Measurements from ENCODE around the gene RAD51AP1. TPM values are rescaled to one million over a fixed set of nuclear protein-coding genes. Genes with fewer than 3 reads are reported as not detected.

RAD51AP1 gene, protein sequence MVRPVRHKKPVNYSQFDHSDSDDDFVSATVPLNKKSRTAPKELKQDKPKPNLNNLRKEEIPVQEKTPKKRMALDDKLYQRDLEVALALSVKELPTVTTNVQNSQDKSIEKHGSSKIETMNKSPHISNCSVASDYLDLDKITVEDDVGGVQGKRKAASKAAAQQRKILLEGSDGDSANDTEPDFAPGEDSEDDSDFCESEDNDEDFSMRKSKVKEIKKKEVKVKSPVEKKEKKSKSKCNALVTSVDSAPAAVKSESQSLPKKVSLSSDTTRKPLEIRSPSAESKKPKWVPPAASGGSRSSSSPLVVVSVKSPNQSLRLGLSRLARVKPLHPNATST
- total RNA-seq, result 33.4 and 40.1 TPM in 2 replicates
- long read RNA-seq, transcript RAD51AP1-202 (9 exons, 2,113 nt), result major isoform, 34 of 76 reads
- long read RNA-seq, partial matches to known transcripts, result 10 of 76 reads
- long read RNA-seq, other reads (novel, unspliced or antisense), result 27 of 76 reads

DNA sequence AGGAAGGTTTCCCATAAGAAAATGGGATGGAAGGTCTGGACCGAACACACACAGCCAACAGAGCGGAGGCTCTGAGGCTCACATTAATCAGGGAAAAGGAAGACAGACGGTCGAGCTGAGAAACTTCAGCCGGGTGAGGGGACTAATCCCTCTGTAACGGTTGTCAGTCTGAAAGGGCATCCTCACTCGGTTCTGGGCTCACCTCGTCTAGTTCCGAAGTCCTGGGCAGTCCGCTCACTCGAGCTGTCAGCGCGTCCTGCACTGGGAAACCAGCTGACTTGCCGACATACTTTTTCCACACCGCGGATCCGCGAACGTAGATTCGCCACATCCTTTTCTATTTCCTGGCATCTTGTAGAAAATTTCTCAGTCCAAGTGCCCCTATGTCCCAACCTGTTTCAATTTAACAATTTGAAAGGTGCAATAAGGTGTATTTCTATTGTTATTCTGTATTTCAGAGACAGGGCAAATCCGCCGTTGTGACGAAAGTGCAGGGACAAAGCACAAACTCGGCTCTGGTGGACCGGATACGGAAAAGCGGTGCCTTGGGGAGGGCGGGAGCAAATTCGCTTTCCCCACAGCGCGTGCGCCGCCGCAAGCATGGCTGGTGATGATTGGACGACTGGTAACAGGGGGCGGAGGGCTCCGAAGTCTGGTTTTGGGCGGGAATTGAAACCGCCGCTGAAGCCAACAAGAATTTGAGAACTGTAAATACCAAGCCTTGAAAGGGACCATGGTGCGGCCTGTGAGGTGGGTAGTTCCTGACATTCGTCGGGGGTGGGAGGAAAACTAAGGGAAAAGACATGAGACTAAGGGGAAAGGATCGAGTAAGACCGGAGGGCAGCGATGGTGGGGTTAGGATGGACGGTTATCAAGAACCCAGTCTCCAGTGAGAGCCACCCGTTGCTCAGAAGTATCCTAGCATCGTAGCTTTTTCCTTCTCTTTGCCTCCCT is at the start of gene RAD51AP1:
Gene RAD51AP1, plus strand, starts transcription at position 684 of the 954 bp plus-strand sequence. Its CDS starts 50 bp downstream, at position 734.
- Mint-ChIP-seq H3K27me3 (no peaks in the 10 kb centered on the region), H3K36me3 (ENCODE audit: insufficient read depth) (no peaks in the 10 kb centered on the region), H3K27ac (peak within 1 kb of the TSS; percentile 100), H3K4me3 (ENCODE audit: low read depth) (peak within 1 kb of the TSS; percentile 96), H3K4me1 (ENCODE audit: low read depth) (peaks cover 28% of the 10 kb centered on the region), H3K9me3 (ENCODE audit: low read depth) (no peaks in the 10 kb centered on the region)
- TF ChIP-seq, protein P1, sequence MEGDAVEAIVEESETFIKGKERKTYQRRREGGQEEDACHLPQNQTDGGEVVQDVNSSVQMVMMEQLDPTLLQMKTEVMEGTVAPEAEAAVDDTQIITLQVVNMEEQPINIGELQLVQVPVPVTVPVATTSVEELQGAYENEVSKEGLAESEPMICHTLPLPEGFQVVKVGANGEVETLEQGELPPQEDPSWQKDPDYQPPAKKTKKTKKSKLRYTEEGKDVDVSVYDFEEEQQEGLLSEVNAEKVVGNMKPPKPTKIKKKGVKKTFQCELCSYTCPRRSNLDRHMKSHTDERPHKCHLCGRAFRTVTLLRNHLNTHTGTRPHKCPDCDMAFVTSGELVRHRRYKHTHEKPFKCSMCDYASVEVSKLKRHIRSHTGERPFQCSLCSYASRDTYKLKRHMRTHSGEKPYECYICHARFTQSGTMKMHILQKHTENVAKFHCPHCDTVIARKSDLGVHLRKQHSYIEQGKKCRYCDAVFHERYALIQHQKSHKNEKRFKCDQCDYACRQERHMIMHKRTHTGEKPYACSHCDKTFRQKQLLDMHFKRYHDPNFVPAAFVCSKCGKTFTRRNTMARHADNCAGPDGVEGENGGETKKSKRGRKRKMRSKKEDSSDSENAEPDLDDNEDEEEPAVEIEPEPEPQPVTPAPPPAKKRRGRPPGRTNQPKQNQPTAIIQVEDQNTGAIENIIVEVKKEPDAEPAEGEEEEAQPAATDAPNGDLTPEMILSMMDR (IDR thresholded peaks at IDR 0.05; ENCODE audit: unreplicated experiment), result no peak
- peak; percentile 98 for DNase-seq (ENCODE audit: low spot score, unreplicated experiment)

DNA sequence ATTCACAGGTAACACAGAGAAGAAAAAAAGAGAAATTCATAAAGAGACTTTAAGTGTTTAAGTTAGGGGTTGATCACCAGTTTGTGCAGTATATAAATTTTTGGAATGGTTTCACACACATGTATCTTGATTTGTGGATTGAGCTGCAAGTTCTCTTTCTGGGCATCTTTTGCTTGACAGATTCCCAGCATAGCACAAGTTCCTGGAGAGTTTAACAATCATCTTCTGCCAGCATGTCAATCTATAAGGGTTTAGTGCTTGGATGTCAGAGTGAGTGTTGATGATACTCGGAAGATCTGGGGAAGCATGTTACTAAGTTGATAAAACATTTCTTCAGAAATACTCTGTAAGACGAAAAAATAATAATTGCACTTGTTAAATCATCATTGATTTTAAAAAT is 49.1 kb upstream of the RAD51AP1 start:
- DNase-seq (ENCODE audit: low spot score, unreplicated experiment), result no peak
- H3K27ac Mint-ChIP-seq, result no peak overlapping the region
- no peak overlapping the region for H3K4me3 Mint-ChIP-seq (ENCODE audit: low read depth)
- no peaks in the 10 kb centered on the region for H3K9me3 Mint-ChIP-seq (ENCODE audit: low read depth)
- TF ChIP-seq, protein P1 (IDR thresholded peaks at IDR 0.05; ENCODE audit: unreplicated experiment), result no peak
- H3K36me3 Mint-ChIP-seq (ENCODE audit: insufficient read depth), result peaks cover 11% of the 10 kb centered on the region
- peaks cover 2% of the 10 kb centered on the region for H3K4me1 Mint-ChIP-seq (ENCODE audit: low read depth)
- no peaks in the 10 kb centered on the region for H3K27me3 Mint-ChIP-seq

DNA sequence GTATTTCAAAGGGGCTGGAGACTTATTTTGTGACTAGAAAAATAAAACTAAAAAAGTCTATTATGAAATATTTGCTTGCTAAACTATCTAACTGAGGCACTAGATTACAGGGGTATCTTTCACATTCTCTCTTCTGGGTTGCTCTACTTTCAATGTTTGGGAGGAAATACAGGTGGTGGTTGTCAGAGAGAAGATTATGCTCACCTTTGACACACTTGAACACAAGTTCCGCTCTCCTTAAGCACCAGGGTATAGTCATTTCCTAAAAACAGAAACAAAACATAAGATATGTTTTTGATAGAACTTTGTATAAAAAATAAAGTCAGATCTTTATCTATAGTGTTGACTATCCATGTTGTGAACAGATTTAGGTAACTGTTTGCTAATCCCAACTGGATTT is 47.7 kb upstream of the RAD51AP1 start:
- H3K4me1 Mint-ChIP-seq (ENCODE audit: low read depth), result peaks cover 2% of the 10 kb centered on the region
- H3K27ac Mint-ChIP-seq, result no peak overlapping the region
- H3K36me3 Mint-ChIP-seq (ENCODE audit: insufficient read depth), result peaks cover 12% of the 10 kb centered on the region
- no peak for DNase-seq (ENCODE audit: low spot score, unreplicated experiment)
- TF ChIP-seq, protein P1 (IDR thresholded peaks at IDR 0.05; ENCODE audit: unreplicated experiment), result no peak
- no peaks in the 10 kb centered on the region for H3K27me3 Mint-ChIP-seq
- no peak overlapping the region for H3K4me3 Mint-ChIP-seq (ENCODE audit: low read depth)
- no peaks in the 10 kb centered on the region for H3K9me3 Mint-ChIP-seq (ENCODE audit: low read depth)

DNA sequence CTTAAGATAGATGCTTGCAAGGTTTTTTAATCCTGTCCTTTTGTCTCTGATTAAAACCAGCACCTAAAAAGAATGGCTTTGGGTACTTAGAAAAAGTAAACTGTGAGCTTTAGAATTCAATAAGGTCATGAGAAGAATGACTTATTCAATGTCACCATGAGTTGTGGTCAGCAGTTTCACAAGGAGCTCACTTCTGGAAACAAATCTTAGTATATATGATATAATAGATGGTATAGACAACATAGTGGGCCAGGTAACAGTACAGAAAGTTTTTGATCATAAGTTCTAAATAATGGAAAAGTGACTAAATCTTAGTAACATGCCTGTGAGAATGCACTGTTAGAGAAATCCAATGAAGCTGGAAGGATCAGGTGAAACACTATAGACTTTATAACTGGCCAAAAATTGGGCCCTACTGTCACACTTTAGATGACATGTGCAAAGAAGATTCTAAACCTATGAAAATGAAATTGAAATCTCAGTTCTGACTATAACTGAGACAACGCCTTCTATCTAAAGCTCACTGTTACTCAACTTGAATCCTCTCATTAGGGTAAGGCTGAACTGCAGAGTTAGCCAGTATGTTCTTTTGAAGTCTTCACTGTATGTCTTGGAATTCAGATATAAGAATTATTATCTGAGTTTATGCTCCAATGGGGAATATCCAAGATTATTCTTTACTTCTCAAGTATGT is 42.4 kb upstream of the RAD51AP1 start:
- no peak for DNase-seq (ENCODE audit: low spot score, unreplicated experiment)
- no peak overlapping the region for H3K27ac Mint-ChIP-seq
- H3K9me3 Mint-ChIP-seq (ENCODE audit: low read depth), result no peaks in the 10 kb centered on the region
- H3K4me1 Mint-ChIP-seq (ENCODE audit: low read depth), result no peaks in the 10 kb centered on the region
- H3K36me3 Mint-ChIP-seq (ENCODE audit: insufficient read depth), result peaks cover 24% of the 10 kb centered on the region
- H3K27me3 Mint-ChIP-seq, result no peaks in the 10 kb centered on the region
- TF ChIP-seq, protein P1 (IDR thresholded peaks at IDR 0.05; ENCODE audit: unreplicated experiment), result no peak
- no peak overlapping the region for H3K4me3 Mint-ChIP-seq (ENCODE audit: low read depth)

All from progenitor cell of endocrine pancreas (in vitro differentiated cells).